Activated CD4-positive, alpha-beta T cell treated with anti-CD3 and anti-CD28 coated beads, Interleukin-2, Interleukin-4, amounts not matched to agents 100 ng/mL and 50 ng/mL, durations not matched to agents 16 hours and 8 hours (primary cell): Measurements from ENCODE around the gene RGS7.
A peak's percentile ranks its signal among the peaks of the same experiment; 100 is the strongest.
"Not testable (repeated sequence)": the region's sequence is repeated elsewhere in the genome, so short reads cannot be mapped to it uniquely, and the experiment has no call there.

ENCODE experiments used
- DNase-seq: peaks from one replicate; pipeline ENCODE4 v3.0.0-alpha.2; 2020; ENCODE audit warnings: low spot score

The RGS7 gene

DNA sequence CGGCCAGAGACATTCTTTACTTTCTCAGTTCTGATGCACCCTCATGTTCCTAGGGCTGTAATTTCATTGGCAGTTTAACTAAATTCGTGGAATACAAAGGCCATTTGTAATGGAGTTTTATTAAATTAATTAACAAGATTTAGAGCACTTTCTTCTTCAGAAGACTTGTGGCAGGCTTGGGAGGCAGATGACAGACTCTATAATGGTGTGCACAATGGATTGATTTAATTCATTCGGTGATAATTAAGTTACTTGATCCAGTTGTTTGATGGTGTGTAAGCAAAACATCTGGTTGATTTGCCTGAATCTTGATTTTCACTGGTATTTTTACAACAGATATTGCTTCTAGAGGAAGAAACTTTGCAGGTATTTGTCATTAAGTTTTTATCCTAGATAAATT is 383.1 kb downstream of the RGS7 start:
- DNase-seq = no peak

GRCh38 chr1:240972059-240972458 is 384.9 kb downstream of the RGS7 start:
- DNase-seq = not testable (repeated sequence)

GRCh38 chr1:240970253-240970652 is 386.8 kb downstream of the RGS7 start:
- DNase-seq = no peak

DNA sequence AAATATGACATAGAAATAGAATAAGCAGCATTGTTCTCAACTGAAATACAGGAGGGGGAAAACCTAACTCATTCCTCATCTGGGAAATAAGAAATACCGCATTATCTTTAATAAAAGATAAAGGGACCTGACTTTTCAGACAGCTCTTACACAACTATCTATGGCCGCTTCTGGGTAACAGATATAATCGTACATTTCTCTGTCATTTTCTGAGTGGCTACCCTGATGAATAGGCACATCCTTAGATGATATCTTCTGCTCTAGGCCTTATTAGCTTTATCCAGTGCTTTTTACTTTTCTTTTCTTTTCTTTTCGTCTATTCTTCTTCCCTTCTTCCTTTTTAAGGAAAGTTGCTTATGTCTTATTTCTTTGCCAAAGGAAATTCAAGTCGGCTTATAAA is 388.1 kb downstream of the RGS7 start:
- DNase-seq = no peak

DNA sequence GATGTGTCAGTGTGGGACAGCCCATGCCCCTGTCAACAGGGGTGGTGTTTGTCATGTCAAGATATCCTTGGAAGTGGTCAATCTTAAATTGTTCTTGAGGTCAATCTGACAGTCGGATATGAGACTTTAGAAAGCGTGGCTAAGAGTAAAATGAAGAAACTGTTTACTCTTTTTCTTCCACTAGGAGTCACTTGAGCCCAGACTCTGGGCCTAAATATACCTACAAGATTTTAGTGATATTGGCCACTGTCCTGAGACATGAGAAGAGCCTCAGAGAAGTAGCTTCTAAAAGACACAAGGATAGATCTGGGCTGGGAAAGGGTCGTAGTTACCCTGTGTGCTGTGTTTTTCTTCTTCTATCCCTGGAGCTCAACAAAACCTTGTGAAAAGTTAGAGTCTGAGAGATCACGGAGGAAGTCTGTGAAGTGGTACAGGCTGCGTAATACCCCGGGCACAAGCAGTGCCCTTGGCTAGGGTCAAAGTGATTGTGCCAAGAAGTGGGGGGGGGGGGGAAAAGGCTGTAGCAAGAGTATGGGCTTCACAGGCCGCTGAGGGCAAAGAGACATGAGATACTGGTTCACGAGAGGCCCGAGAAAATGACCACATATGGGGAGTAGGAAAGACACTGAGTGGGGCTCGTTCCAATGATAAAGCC is 389.8 kb downstream of the RGS7 start:
- no peak for DNase-seq

DNA sequence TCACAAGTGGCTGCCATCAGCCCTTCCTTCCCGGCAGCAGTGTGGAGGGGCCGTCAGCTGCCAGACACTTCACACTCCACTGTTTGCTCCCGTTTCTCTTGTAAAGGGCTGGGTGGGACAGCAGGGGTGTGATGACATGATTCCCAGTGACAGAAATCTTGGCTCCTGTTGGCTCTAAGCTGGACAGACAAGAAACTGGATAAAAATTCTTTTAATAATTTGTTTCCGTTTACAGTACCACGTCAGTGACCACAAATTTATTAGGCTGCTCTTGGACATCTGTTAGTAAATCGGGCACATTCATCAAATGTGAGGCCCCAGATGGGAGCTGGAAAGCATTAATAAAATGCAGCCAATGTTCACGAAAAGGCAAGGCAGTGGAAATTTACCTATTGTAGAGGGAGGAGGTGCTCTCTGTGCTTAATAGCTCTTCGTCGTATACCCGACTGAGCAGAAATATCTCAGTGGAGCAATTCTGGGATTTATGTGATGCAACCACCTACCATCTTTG is 391.4 kb downstream of the RGS7 start:
- no peak for DNase-seq

GRCh38 chr1:240962086-240962485 is 394.9 kb downstream of the RGS7 start:
- DNase-seq = no peak

- no peak for DNase-seq
Measured at GRCh38 chr1:240956424-240956823, 400.6 kb downstream of the RGS7 start.

GRCh38 chr1:240956020-240956419 is 401.0 kb downstream of the RGS7 start:
- no peak for DNase-seq

GRCh38 chr1:240947438-240948224 is 409.4 kb downstream of the RGS7 start:
- no peak for DNase-seq

DNA sequence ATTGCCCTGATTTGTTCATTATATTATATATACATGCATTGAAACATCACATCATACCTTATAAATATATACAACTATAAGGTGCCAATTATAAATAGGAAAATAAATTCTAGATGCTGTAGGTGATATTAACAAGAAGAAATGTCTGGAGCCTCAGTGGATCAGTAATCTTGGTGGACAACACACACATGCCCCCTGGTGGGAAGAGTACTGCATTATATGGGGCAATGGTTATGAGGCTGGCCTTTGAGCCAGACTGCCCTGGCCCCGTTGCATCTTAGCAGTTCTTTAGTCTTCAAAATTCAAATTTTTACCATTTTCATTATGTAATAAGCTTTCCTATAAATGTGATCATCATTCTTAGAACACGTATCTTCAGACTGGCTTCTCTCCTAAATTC is 410.1 kb downstream of the RGS7 start:
- peak; percentile 8 for DNase-seq

DNA sequence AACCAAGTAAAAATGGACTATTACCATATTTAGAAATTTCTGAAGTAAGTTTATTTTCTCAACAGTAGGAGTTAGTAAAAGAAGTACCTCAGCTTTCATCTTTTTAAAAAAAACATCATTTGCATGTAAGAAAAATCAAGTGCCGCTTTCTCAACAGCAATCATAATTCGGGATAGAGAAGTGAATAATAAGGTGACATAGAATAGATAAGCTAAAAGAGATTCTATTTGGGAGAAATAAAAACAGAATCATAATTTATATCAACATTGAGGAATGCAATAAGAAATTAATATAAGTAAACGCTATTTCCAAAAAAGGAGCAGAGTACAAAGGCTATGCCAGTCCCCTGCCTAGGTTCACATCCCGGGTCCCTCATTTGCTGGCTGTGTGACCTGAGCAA is 414.1 kb downstream of the RGS7 start:
- no peak for DNase-seq

GRCh38 chr1:240941701-240942370 is 415.2 kb downstream of the RGS7 start:
- no peak for DNase-seq

DNA sequence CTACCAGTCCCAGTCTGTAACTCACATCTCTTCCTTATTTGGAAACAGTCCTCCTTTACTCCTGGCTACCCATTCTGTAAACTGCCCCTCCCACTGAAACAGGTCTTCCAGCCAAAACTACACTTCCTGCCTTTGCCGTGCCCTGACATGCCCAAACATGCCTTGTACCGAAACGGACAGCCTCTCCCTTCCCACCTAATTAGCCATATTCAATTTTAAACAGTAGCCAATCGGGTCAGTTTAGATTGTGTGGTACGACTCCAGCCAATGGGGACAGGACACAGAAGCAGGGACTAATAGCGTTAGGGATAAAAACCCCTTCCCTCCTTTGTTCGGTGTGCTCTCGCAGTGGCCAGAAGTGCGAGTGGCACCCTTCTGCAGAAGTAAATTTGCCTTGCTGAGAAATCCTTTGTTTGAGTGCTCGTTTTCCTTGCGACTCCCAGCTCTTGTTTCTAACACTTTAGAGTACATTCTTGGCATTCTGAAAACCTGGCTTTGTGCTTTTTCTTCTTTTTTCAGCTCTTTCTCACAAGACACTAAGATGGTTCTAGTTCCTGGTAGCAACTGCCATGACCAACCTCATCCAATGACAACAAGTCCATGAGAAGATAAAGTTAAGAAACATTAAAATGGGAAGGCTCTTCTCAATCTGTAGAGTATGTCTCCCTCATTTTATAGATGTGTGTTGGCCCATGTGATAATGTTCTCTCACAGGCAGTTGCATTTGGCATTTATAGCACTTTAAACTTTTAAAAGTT is 419.9 kb downstream of the RGS7 start:
- DNase-seq = no peak

DNA sequence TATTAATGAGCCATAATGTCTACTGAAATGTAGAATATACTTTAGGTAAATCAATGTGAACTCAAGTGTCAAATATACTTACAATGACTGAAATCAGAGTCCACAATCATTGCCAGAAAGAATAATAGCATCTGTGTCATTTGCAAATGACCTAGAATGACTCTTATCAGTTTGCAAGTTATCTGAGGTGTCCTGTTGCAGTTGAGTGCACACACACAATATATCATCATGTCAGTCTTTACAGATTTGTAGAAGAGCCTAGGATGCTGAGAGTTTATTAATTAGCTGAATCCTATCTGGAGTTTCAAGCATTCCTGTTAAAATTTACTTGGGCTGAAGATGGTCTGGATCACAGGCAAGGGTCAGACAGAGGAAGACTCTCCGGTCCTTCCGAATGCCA is 421.1 kb downstream of the RGS7 start:
- DNase-seq = no peak

- no peak for DNase-seq
Measured at GRCh38 chr1:240931031-240931430, 426.0 kb downstream of the RGS7 start.

DNA sequence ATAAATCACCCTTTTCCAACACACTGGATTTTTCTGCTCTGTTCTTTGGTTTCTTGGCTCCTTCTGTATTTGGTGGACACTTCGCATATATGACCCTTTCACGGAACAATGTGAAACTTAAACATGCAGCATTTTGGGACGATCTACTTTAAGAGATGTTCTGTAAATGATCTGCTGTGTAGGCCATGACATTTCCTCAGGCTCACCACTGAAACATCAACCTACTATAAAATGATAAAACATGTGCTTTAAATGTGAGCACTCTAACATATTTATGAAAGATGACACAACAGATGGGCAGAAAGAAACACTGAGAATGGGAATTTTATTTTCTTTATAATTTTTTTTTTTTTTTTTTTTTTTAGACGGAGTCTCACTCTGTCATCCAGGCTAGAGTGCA is 428.7 kb downstream of the RGS7 start:
- no peak for DNase-seq

GRCh38 chr1:240927821-240928220 is 429.2 kb downstream of the RGS7 start:
- no peak for DNase-seq

DNA sequence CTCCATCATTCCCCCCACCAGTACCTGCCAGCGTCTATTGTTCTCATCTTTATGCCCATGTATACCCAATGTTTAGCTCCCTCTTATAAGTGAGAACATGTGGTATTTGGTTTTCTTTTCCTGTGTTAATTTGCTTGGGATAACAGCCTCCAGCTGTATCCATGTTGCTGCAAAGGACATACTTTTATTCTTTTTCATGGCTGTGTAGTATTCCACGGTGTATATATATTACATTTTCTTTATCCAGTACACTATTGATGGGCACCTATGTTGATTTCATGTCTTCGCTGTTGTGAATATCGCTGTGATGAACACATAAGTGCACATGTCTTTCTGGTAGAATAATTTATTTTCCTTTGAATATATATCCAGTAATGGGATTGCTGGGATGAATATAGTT is 431.7 kb downstream of the RGS7 start:
- no peak for DNase-seq

GRCh38 chr1:240917976-240918375 is 439.0 kb downstream of the RGS7 start:
- DNase-seq = no peak

DNA sequence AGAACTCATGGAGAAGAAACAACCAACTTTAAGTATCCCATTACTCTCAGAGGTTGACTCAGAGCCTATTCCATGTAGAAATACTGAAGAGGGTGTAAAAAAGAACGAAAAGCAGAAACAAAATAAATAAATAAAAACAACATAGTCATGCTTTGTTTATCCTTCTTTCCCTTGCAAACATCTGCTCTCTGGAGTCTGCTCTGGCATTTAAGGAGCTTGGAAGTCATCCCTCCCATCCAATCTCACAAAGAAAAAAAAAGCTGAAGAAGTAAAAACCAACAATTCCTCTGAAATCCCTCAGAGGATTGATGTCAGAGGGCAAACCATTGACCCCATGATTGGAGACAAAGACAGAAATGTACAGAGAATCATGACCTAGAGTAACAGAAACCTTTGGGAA is 442.5 kb downstream of the RGS7 start:
- DNase-seq = no peak

DNA sequence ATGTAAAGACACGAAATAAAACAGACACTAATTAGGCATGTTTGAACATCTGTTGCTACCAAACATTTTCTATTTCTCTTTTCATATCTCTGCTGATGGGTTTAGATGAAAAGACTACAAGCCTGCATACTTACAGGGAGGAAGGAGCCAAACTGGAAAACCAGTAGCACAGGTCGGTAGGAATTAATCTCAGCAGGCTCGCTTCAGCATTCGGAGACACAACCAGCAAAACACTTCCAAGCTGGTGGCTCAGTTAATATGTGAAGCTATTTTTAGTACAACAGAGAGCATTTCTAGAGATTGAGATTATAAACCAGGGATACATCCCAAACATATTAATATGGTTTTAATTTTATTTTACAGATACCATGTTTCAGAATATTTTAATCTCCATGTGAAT is 444.2 kb downstream of the RGS7 start:
- no peak for DNase-seq
